HL-60 (cell line): ENCODE measurements around the gene RUNDC3A.

Source experiments
- DNase-seq, 2 experiments: peaks; one replicate each; pipeline ENCODE4 v3.0.0-alpha.2; 2010 to 2020; ENCODE audit warnings: low read depth in 1 of 2, low spot score in 1 of 2
- H3K27ac ChIP-seq: fragments of 250-450 bp; sonication (Bioruptor Pico); replicated peaks from 2 replicates; pipeline ENCODE4 v1.5.1; 2020; ENCODE audit warnings: mild to moderate bottlenecking, moderate library complexity
- H3K27me3 ChIP-seq: fragments of 250-450 bp; sonication (Bioruptor Pico); 2 replicates; pipeline ENCODE4 v1.5.1; 2021; ENCODE audit warnings: mild to moderate bottlenecking, moderate library complexity; ENCODE audit not compliant: insufficient read depth, poor library complexity, severe bottlenecking
- H3K4me3 ChIP-seq: replicated peaks from 2 replicates; pipeline ENCODE4 v1.5.1; 2011; ENCODE audit warnings: mild to moderate bottlenecking, control low read depth, low read length; ENCODE audit not compliant: insufficient read depth
- CTCF ChIP-seq: IDR thresholded peaks from one replicate; pipeline ENCODE4 v1.5.1; 2011; ENCODE audit warnings: low read length, control low read depth, inconsistent platforms; ENCODE audit not compliant: insufficient read depth
- GABPA ChIP-seq: IDR thresholded peaks from 2 replicates; pipeline ENCODE4 v1.6.1; 2012; ENCODE audit warnings: low read depth
- POLR2AphosphoS5 ChIP-seq: IDR thresholded peaks from 2 replicates; pipeline ENCODE4 v1.6.1; 2012; ENCODE audit warnings: low read depth
- SPI1 ChIP-seq: IDR thresholded peaks from 2 replicates; pipeline ENCODE4 v1.6.1; 2012; ENCODE audit warnings: low read depth, mild to moderate bottlenecking, borderline replicate concordance
- TF ChIP-seq, protein P1 (sequence below): IDR thresholded peaks from 2 replicates; pipeline ENCODE4 v1.6.1; 2012; ENCODE audit warnings: low read depth; ENCODE audit not compliant: insufficient replicate concordance

Gene RUNDC3A

GRCh38 chr17:44350733-44351226, 42.4 kb downstream of the RUNDC3A start:
- peak in 1 of 2 experiments; percentile 76 for DNase-seq
- H3K27me3 ChIP-seq = peaks cover 10% of the 10 kb centered on the region
- TF ChIP-seq POLR2AphosphoS5 (no peak), CTCF (peak; percentile 99)
- no peak overlapping the region for H3K27ac ChIP-seq
- no peak overlapping the region for H3K4me3 ChIP-seq

DNA sequence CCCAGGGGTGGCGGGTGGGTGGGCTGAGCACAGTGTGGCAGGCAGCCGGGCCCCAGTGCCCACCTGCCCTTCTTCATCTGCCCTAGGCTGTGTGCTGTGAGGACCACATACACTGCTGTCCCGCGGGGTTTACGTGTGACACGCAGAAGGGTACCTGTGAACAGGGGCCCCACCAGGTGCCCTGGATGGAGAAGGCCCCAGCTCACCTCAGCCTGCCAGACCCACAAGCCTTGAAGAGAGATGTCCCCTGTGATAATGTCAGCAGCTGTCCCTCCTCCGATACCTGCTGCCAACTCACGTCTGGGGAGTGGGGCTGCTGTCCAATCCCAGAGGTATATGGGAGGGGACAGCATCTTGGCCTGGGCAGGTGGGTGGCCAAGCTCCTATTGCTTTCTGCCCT, 43.1 kb downstream of the RUNDC3A start:
- Histone ChIP-seq H3K27ac (no peak overlapping the region), H3K4me3 (no peak overlapping the region), H3K27me3 (peaks cover 16% of the 10 kb centered on the region)
- no peak for DNase-seq
- TF ChIP-seq GABPA (no peak), CTCF (no peak), SPI1 (no peak), POLR2AphosphoS5 (no peak)
- TF ChIP-seq, protein P1, sequence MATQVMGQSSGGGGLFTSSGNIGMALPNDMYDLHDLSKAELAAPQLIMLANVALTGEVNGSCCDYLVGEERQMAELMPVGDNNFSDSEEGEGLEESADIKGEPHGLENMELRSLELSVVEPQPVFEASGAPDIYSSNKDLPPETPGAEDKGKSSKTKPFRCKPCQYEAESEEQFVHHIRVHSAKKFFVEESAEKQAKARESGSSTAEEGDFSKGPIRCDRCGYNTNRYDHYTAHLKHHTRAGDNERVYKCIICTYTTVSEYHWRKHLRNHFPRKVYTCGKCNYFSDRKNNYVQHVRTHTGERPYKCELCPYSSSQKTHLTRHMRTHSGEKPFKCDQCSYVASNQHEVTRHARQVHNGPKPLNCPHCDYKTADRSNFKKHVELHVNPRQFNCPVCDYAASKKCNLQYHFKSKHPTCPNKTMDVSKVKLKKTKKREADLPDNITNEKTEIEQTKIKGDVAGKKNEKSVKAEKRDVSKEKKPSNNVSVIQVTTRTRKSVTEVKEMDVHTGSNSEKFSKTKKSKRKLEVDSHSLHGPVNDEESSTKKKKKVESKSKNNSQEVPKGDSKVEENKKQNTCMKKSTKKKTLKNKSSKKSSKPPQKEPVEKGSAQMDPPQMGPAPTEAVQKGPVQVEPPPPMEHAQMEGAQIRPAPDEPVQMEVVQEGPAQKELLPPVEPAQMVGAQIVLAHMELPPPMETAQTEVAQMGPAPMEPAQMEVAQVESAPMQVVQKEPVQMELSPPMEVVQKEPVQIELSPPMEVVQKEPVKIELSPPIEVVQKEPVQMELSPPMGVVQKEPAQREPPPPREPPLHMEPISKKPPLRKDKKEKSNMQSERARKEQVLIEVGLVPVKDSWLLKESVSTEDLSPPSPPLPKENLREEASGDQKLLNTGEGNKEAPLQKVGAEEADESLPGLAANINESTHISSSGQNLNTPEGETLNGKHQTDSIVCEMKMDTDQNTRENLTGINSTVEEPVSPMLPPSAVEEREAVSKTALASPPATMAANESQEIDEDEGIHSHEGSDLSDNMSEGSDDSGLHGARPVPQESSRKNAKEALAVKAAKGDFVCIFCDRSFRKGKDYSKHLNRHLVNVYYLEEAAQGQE = no peak

DNA sequence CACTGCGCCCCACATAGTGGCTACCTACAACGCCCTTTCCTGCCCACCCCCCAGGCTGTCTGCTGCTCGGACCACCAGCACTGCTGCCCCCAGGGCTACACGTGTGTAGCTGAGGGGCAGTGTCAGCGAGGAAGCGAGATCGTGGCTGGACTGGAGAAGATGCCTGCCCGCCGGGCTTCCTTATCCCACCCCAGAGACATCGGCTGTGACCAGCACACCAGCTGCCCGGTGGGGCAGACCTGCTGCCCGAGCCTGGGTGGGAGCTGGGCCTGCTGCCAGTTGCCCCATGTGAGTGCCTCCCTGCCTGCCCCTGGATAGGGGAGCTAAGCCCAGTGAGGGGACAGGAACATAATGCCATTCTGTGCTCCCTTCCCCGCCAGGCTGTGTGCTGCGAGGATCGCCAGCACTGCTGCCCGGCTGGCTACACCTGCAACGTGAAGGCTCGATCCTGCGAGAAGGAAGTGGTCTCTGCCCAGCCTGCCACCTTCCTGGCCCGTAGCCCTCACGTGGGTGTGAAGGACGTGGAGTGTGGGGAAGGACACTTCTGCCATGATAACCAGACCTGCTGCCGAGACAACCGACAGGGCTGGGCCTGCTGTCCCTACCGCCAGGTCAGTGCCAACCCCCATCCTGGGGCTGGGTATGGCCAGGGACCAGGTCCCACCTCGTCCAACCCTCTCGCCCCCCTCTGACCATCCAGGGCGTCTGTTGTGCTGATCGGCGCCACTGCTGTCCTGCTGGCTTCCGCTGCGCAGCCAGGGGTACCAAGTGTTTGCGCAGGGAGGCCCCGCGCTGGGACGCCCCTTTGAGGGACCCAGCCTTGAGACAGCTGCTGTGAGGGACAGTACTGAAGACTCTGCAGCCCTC, 43.8 kb downstream of the RUNDC3A start:
- no peak for DNase-seq
- Histone ChIP-seq H3K27me3 (peaks cover 16% of the 10 kb centered on the region), H3K4me3 (no peak overlapping the region), H3K27ac (no peak overlapping the region)
- TF ChIP-seq GABPA (no peak), POLR2AphosphoS5 (no peak), SPI1 (no peak), CTCF (no peak)
- TF ChIP-seq, protein P1 = no peak
